Activated naive CD8-positive, alpha-beta T cell treated with anti-CD3 and anti-CD28 coated beads, Interleukin-2, amount 50 U/mL, for 24 hours (primary cell): Measurements from ENCODE around the gene CT47B1.
"Not testable (repeated sequence)": the region's sequence is repeated elsewhere in the genome, so short reads cannot be mapped to it uniquely, and the experiment has no call there.

Experiments used
- ATAC-seq: fragments of 150-1000 bp; cut with Tn5 transposase; one replicate; pipeline ENCODE4 v1.10.0; 2021
- DNase-seq: peaks from one replicate; pipeline ENCODE4 v3.0.0; 2021
- H3K27ac Mint-ChIP-seq: one replicate; pipeline ENCODE4 v1.8.0; 2021; ENCODE audit warnings: mild to moderate bottlenecking, mixed read lengths
- H3K27me3 Mint-ChIP-seq: one replicate; pipeline ENCODE4 v1.8.0; 2021; ENCODE audit warnings: mixed read lengths
- H3K36me3 Mint-ChIP-seq: one replicate; pipeline ENCODE4 v1.8.0; 2021; ENCODE audit warnings: low read depth, mixed read lengths
- H3K4me1 Mint-ChIP-seq: one replicate; pipeline ENCODE4 v1.8.0; 2021; ENCODE audit warnings: mixed read lengths
- H3K4me3 Mint-ChIP-seq: one replicate; pipeline ENCODE4 v1.8.0; 2021; ENCODE audit warnings: mild to moderate bottlenecking, moderate library complexity, mixed read lengths
- H3K9me3 Mint-ChIP-seq: one replicate; pipeline ENCODE4 v1.8.0; 2021; ENCODE audit warnings: mixed read lengths

The CT47B1 gene

DNA sequence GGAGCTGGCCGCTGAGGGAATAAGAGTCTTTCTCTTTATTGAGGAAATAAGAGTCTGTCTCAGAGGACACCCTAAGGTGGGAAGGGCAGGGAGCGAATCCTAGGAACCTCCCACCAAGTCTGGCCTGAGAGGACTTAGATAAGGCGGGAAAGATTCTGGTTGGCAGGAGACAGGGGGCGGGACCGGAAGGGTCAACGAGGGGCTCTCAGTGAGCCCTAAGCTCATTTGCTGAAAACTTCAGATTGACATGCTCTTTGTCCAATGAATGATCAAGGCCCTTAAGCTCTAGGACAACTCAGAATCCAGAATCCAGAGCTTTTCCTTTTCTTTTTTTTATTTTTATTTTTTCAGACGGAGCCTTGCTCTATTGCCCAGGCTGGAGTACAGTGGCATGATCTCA lies at the start of gene CT47B1:
CT47B1 (minus strand) TSS at position 101 of the 400 bp plus-strand sequence. CDS start 196 bp downstream, outside the sequence.
- H3K27me3 Mint-ChIP-seq, H3K4me1 Mint-ChIP-seq, H3K4me3 Mint-ChIP-seq, H3K36me3 Mint-ChIP-seq, H3K9me3 Mint-ChIP-seq, H3K27ac Mint-ChIP-seq, DNase-seq, ATAC-seq: not testable (repeated sequence)

DNA sequence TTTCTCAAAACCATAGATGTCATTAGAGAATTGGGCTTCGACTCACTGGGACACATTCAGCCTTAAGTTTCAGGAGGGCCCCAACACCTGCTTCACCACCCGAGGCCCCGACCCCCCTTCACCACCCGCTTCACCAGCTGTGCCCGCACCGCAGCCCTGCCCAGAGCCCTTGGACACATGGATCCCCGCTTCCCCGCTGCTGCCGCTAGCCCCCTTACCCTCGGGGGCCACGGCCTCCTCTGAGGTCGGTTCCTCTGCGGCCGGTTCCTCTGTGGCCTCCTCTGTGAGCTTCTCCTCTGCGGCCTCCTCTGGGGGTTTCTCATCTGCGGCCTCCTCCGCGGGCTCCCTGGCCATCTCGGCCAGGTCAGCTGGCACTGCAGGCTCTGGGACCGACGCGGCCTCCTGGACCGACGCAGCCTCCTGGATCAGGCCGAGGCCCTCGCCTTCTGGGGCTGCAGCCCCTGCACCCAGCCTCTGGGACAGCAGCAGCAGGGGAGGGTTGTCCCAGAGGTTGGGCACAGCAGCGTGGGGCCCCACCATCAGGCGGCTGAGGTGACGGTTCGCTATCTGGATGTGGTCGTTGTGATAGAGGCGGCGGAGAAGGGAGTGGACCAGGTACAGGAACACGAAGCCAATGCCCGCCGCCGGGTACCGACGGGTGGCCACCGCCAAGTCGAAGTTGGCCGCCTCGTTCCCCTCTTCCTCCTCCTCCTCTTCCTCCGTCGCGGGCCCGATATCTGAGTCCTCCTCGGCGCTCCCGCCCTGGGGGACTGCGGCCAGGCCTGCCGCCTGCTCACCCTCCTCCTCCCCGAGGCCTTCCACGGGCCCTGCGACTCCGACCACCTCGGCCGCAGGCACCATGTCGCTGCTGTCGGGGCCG lies 748 bp downstream of the CT47B1 start:
- H3K9me3 Mint-ChIP-seq: no peaks in the 10 kb centered on the region
- no peak for ATAC-seq
- no peaks in the 10 kb centered on the region for H3K4me1 Mint-ChIP-seq
- no peak overlapping the region for H3K4me3 Mint-ChIP-seq
- DNase-seq: no peak
- H3K27ac Mint-ChIP-seq: no peak overlapping the region
- no peaks in the 10 kb centered on the region for H3K27me3 Mint-ChIP-seq
- H3K36me3 Mint-ChIP-seq: no peaks in the 10 kb centered on the region

DNA sequence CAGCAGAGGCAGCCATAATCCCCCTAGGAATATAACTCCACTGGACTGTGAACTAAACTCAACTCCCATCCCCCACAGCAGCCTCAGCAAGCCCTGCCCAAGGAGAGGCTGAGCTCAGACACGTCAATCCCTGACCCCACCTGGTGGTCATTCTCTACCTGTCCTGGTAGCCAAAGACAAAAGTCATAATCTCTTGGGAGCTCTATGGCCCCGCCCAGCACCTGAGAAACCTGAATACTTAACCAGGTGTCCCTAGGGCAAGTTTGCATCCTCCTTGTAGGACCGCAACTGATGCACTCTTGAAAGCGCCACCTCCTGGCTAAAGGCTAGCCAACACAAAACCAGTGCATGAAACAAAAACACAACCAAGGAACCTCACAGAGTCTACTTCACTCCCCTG lies 18.4 kb downstream of the CT47B1 start:
- no peaks in the 10 kb centered on the region for H3K9me3 Mint-ChIP-seq
- no peaks in the 10 kb centered on the region for H3K36me3 Mint-ChIP-seq
- no peak overlapping the region for H3K4me3 Mint-ChIP-seq
- H3K27ac Mint-ChIP-seq: no peak overlapping the region
- H3K4me1 Mint-ChIP-seq: peaks cover 1% of the 10 kb centered on the region
- DNase-seq: no peak
- H3K27me3 Mint-ChIP-seq: no peaks in the 10 kb centered on the region
- no peak for ATAC-seq

DNA sequence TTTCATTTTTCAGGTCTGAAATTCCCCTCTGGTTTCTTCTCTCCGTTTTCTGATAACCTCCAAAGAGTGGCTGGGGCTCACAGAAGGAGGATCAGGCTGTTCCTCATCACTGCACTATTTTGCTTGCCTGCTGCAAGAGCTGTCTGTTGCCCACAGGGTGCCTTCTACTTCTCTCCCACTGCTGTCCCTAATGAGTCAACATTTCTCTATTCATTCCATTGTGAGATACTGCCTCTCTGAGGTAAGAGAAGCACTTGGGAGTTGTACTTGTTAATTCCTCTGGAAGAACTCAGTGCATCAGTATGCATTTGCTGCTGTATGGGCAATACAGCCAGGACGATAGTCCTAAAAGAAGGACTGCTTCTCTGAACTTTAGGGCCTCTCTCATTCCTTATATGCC lies 34.8 kb downstream of the CT47B1 start:
- no peak overlapping the region for H3K4me3 Mint-ChIP-seq
- ATAC-seq (no peak), DNase-seq (no peak)
- no peak overlapping the region for H3K27ac Mint-ChIP-seq
- H3K4me1 Mint-ChIP-seq: no peaks in the 10 kb centered on the region
- H3K36me3 Mint-ChIP-seq: no peaks in the 10 kb centered on the region
- H3K9me3 Mint-ChIP-seq: no peaks in the 10 kb centered on the region
- H3K27me3 Mint-ChIP-seq: peaks cover 2% of the 10 kb centered on the region

DNA sequence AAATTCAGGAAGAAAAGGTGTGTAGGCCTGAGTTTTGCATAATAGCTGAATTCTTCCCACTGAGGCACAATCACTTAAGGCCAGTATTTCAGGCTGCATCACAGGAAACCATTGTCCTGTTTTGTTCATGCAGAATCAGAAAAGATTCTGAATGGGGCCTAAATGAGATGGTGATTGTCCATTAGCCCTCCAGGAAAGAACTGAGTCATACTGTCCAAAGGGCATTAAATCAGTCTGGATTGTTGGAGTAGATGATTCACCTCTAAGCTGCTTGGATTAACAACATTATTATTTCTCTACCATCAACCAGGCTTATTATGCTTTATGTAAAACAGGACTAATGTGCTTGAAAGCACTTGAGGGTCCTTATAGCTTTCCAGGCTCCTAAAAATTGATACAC lies 36.2 kb downstream of the CT47B1 start:
- H3K27ac Mint-ChIP-seq: no peak overlapping the region
- no peak overlapping the region for H3K4me3 Mint-ChIP-seq
- DNase-seq: no peak
- H3K9me3 Mint-ChIP-seq: no peaks in the 10 kb centered on the region
- H3K36me3 Mint-ChIP-seq: no peaks in the 10 kb centered on the region
- H3K27me3 Mint-ChIP-seq: no peaks in the 10 kb centered on the region
- H3K4me1 Mint-ChIP-seq: no peaks in the 10 kb centered on the region
- no peak for ATAC-seq

DNA sequence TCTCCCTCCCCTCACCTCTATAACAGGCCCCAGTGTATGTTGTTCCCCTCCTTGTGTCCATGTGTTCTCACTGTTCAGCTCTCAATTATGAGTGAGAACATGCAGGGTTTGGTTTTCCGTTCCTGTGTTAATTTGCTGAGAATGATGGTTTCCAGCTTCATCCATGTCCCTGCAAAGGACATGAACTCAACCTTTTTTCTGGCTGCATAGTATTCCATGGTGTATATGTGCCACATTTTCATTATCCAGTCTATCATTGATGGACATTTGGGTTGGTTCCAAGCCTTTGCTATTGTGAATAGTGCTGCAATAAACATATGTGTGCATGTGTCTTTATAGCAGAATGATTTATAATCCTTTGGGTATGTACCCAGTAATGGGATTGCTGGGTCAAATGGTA lies 48.5 kb downstream of the CT47B1 start:
- not testable (repeated sequence) for ATAC-seq, H3K9me3 Mint-ChIP-seq, H3K4me1 Mint-ChIP-seq, H3K4me3 Mint-ChIP-seq, H3K36me3 Mint-ChIP-seq, H3K27ac Mint-ChIP-seq, H3K27me3 Mint-ChIP-seq, DNase-seq

DNA sequence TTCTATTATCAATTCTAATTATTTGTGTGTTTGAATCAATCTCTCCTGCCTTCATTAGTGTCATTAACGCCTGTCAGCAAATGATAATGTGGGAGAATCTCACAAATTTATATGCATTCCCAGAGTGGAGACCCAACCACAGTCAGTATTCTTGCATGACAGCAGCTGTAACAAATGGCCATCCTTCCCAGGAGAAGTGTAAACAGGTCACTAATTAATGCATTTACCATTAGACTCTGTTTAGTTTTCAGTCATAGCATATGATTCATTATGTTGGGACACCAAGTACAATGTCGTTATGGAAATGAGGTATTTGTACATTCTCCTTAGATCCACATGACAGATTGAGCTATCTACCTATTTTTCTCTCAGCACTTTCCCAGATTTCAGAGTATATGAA lies 50.5 kb downstream of the CT47B1 start:
- Mint-ChIP-seq H3K27ac (no peak overlapping the region), H3K27me3 (no peaks in the 10 kb centered on the region), H3K4me1 (no peaks in the 10 kb centered on the region), H3K9me3 (peaks cover 3% of the 10 kb centered on the region), H3K4me3 (no peak overlapping the region), H3K36me3 (no peaks in the 10 kb centered on the region)
- ATAC-seq: no peak
- no peak for DNase-seq

DNA sequence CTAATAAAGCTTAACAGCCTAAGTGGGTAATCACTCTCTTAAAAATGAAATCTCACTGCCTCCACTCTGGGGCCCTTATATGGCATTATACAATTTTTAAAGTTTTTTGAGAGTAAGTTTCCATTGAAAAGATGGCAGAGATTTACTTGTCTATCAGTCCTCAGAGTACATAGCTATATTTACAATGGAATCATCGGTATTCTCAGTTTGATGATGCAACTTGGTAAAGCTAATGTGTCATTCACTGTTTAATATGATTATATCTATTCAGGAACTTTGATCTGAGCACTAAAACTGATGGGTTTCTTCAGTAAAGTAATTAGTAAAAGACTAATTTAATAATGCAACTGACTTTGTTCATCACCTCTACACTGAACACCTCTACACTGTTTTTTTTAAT lies 51.6 kb downstream of the CT47B1 start:
- no peaks in the 10 kb centered on the region for H3K9me3 Mint-ChIP-seq
- H3K4me1 Mint-ChIP-seq: no peaks in the 10 kb centered on the region
- no peaks in the 10 kb centered on the region for H3K36me3 Mint-ChIP-seq
- H3K27me3 Mint-ChIP-seq: peaks cover 2% of the 10 kb centered on the region
- H3K4me3 Mint-ChIP-seq: no peak overlapping the region
- H3K27ac Mint-ChIP-seq: no peak overlapping the region
- no peak for ATAC-seq
- no peak for DNase-seq

DNA sequence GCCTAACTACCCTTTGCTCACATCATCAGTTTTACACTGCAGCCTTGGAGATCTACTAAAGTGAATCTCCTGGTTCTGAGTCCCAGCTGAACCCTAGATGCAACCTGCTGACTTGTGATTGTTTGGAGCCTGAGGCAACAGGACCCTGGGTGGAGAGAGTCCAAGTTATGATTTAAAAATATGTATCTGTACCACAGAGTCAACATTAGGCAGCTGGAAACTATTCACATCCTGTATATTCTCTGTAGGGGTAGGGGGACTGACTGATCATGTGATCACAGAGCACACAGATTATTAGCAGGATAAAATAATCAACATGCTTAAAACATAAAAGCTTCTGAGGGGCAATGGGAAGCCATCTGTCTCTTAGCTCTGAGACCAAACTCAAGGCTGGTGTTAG lies 52.1 kb downstream of the CT47B1 start:
- Mint-ChIP-seq H3K4me1 (no peaks in the 10 kb centered on the region), H3K4me3 (no peak overlapping the region), H3K36me3 (no peaks in the 10 kb centered on the region), H3K9me3 (no peaks in the 10 kb centered on the region), H3K27ac (no peak overlapping the region), H3K27me3 (peaks cover 2% of the 10 kb centered on the region)
- ATAC-seq (no peak), DNase-seq (no peak)
